HepG2 (cell line): ENCODE data around the gene BLOC1S4. TPM values are rescaled to one million over a fixed set of nuclear protein-coding genes. Genes with fewer than 3 reads are reported as not detected.

Experiments used
- ATF7 ChIP-seq, 2 experiments: fragments of 450-650 bp in 1 of 2; sonication (generic) in 1 of 2; formaldehyde crosslinking in 1 of 2; IDR thresholded peaks; 2 replicates each; pipeline versions ENCODE4 v1.4.0 to v1.6.1; 2016 to 2020; ENCODE audit warnings: antibody characterized with exemption in 1 of 2, mild to moderate bottlenecking in 1 of 2, missing genetic modification reagents in 1 of 2
- DZIP1 ChIP-seq: sonication (generic); formaldehyde crosslinking; IDR thresholded peaks from 2 replicates; pipeline ENCODE4 v1.5.0; 2020; ENCODE audit warnings: mild to moderate bottlenecking, missing genetic modification reagents
- FOXP4 ChIP-seq: sonication (generic); formaldehyde crosslinking; IDR thresholded peaks from 2 replicates; pipeline ENCODE4 v1.4.0; 2020; ENCODE audit warnings: missing genetic modification reagents
- MEIS2 ChIP-seq: sonication (generic); formaldehyde crosslinking; IDR thresholded peaks from 2 replicates; pipeline ENCODE4 v1.9.0; 2021; ENCODE audit warnings: mild to moderate bottlenecking, missing genetic modification reagents
- MTERF4 ChIP-seq: sonication (generic); formaldehyde crosslinking; IDR thresholded peaks from 2 replicates; pipeline ENCODE4 v1.8.0; 2023; ENCODE audit warnings: mild to moderate bottlenecking, missing genetic modification reagents
- POGZ ChIP-seq: sonication (generic); formaldehyde crosslinking; IDR thresholded peaks from 2 replicates; pipeline ENCODE4 v1.4.0; 2020; ENCODE audit warnings: mild to moderate bottlenecking, missing genetic modification reagents
- PTBP1 ChIP-seq: fragments of 200-400 bp; formaldehyde crosslinking; IDR thresholded peaks from 2 replicates; pipeline ENCODE4 v1.6.1; 2018; ENCODE audit warnings: low read length, low read depth; ENCODE audit not compliant: poor library complexity, severe bottlenecking
- SKI ChIP-seq: fragments of 450-650 bp; IDR thresholded peaks from one replicate; pipeline ENCODE4 v1.6.1; 2018; ENCODE audit warnings: mild to moderate bottlenecking; ENCODE audit not compliant: partially characterized antibody
- TIGD3 ChIP-seq: sonication (generic); formaldehyde crosslinking; IDR thresholded peaks from 2 replicates; pipeline ENCODE4 v1.5.1; 2020; ENCODE audit warnings: mild to moderate bottlenecking, missing genetic modification reagents, borderline replicate concordance
- ZNF12 ChIP-seq: sonication (generic); formaldehyde crosslinking; IDR thresholded peaks from 2 replicates; pipeline ENCODE4 v1.5.0; 2020; ENCODE audit warnings: missing genetic modification reagents
- ZNF253 ChIP-seq: sonication (generic); formaldehyde crosslinking; IDR thresholded peaks from 2 replicates; pipeline ENCODE4 v1.8.0; 2022; ENCODE audit warnings: mild to moderate bottlenecking, missing genetic modification reagents, borderline replicate concordance
- ZNF556 ChIP-seq: sonication (generic); formaldehyde crosslinking; IDR thresholded peaks from 2 replicates; pipeline ENCODE4 v1.4.0; 2020; ENCODE audit warnings: mild to moderate bottlenecking, missing genetic modification reagents, borderline replicate concordance
- ZNF710 ChIP-seq: sonication (generic); formaldehyde crosslinking; IDR thresholded peaks from 2 replicates; pipeline ENCODE4 v1.5.0; 2020; ENCODE audit warnings: mild to moderate bottlenecking, missing genetic modification reagents, borderline replicate concordance
- ZNF775 ChIP-seq: sonication (generic); formaldehyde crosslinking; IDR thresholded peaks from 2 replicates; pipeline ENCODE4 v1.4.0; 2020; ENCODE audit warnings: missing genetic modification reagents, mild to moderate bottlenecking, moderate library complexity, borderline replicate concordance
- polyA plus RNA-seq, 8 experiments: library from polyadenylated mRNA; depleted of rRNA in 3 of 8; stranded (reverse) in 7 of 8; unstranded in 1 of 8; fragments of >200 nt; fragmentation: Illumina TruSeq in 4 of 8; extraction: Trizol in 4 of 8; gene quantifications; 2 replicates each; pipeline versions ENCODE4 v1.2.1 to v1.2.3, GENCODE V29; 2011 to 2016; ENCODE audit warnings: low read depth in 4 of 8, missing spikeins in 1 of 8, mixed read lengths in 1 of 8; ENCODE audit not compliant: insufficient read depth in 1 of 8
- total RNA-seq, 5 experiments: library from RNA; depleted of rRNA; stranded (reverse); fragments of >200 nt; fragmentation: Illumina TruSeq; extraction: Trizol; gene quantifications; 2 replicates each; pipeline ENCODE4 v1.2.3, GENCODE V29; 2016; ENCODE audit warnings: low read depth in 1 of 5

The BLOC1S4 gene
- total and polyA plus RNA-seq, 2 of the 13 experiments (the other 11 are each of a cell fraction or from before 2014, with no cell fraction given) = 15.5 to 20.9 TPM

GRCh38 chr4:6716018-6716911 is at the start of gene BLOC1S4 (continued):
- peak; percentile 56 for TF ChIP-seq SKI
- TF ChIP-seq ZNF775 (CRISPR knock-in tag) = no peak
- no peak; the same call in 1 of the 2 replicates for TF ChIP-seq FOXP4 (CRISPR knock-in tag)
- peak; percentile 82; the same call in 1 of the 2 replicates for TF ChIP-seq MTERF4 (CRISPR knock-in tag)
- peak; percentile 50 for TF ChIP-seq DZIP1 (CRISPR knock-in tag)
- TF ChIP-seq ATF7 (IDR thresholded peaks at IDR 0.05) = no peak
- 0 out of 2 replicates have a peak, but pooled peaks have one; percentile 62 for TF ChIP-seq ATF7 (CRISPR knock-in tag; IDR thresholded peaks at IDR 0.05)
- TF ChIP-seq PTBP1 = no peak
- peak; percentile 78; the same call in 1 of the 2 replicates for TF ChIP-seq MEIS2 (CRISPR knock-in tag)
- 0 out of 2 replicates have a peak, but pooled peaks have one; percentile 30 for TF ChIP-seq POGZ (CRISPR knock-in tag)
- 0 out of 2 replicates have a peak, but pooled peaks have one; percentile 48 for TF ChIP-seq ZNF253 (CRISPR knock-in tag)
- TF ChIP-seq ZNF556 = 0 out of 2 replicates have a peak, but pooled peaks have one; percentile 61
- TF ChIP-seq ZNF12 = no peak
- no peak; the same call in 1 of the 2 replicates for TF ChIP-seq ZNF710 (CRISPR knock-in tag)
- TF ChIP-seq TIGD3 = no peak
